T47D (cell line): ENCODE measurements around the gene ADORA1.

ENCODE experiments used
- DNase-seq, 2 experiments: peaks; one replicate each; pipeline versions ENCODE4 v3.0.0 to v3.0.0-alpha.2; 2011 to 2012; ENCODE audit warnings: low read depth in 1 of 2, low spot score in 1 of 2
- JUND ChIP-seq: IDR thresholded peaks from 2 replicates; pipeline ENCODE4 v1.6.1; 2012; ENCODE audit warnings: low read depth
- in situ Hi-C: cut with HindIII; loops from 2 replicates; pipeline ENCODE4 v1.10.0; 2016; ENCODE audit warnings: low sequenced_read_pairs, low pct_unique_long_range_greater_than_20kb

ADORA1 gene

DNA sequence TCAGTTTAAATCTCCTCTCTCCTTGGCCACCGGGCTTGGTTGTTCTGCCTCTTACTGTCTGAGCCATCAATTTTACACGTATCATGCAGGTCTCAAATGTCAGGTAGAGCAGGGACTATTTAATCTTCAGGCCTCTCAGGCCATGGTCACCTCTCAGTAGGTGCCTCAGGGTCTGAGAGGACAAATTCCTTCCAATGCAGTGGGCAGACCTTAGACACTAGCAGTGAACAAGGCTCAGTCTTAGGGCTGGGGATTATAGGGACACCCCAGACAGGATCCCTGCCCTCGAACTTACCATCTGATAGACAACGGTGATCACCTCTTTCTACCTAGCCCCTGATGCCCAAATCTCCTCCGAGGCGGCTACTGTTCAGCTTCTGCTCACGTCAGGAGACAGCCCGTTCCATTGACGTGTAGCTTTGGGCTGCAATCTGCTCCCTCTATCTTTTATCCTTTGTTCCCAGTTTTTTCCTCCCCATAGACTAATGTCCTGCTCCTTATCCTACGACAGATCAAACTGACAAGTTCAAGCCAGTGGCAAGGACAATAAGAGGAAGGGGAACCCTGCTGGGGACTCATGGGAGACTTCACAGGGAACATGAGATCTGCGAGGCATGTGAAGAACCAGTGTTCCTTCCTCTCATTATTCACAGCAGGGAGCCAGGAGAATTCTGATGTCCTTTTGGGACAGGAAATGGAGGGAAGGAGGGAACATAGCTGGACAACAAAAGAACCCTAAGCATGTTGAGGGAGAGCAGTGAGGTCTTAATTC is 40.3 kb upstream of the ADORA1 start:
- in situ Hi-C loops = no loop called here
- no peak for DNase-seq
- TF ChIP-seq JUND = no peak

DNA sequence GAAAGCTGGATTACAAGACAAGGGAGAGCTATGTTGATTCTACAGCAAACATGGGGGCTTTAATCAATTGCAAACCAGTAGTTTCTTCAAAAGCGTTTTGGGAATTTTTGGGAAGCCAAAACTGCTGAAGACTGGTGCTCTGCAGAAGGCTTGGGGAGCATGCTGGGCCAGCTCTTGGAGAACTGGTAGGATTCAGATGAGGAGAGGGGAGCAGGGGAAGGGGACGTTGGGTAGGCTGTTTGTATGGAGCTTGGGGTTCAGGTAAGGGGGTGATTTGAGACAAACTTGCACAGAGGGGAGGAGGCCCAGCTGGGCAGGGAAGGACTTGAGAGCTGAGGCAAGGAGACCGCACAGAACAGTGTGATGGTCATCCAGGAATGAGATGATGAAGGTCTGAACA is 39.1 kb upstream of the ADORA1 start:
- no peak for TF ChIP-seq JUND
- in situ Hi-C loops = no loop called here
- no peak for DNase-seq

DNA sequence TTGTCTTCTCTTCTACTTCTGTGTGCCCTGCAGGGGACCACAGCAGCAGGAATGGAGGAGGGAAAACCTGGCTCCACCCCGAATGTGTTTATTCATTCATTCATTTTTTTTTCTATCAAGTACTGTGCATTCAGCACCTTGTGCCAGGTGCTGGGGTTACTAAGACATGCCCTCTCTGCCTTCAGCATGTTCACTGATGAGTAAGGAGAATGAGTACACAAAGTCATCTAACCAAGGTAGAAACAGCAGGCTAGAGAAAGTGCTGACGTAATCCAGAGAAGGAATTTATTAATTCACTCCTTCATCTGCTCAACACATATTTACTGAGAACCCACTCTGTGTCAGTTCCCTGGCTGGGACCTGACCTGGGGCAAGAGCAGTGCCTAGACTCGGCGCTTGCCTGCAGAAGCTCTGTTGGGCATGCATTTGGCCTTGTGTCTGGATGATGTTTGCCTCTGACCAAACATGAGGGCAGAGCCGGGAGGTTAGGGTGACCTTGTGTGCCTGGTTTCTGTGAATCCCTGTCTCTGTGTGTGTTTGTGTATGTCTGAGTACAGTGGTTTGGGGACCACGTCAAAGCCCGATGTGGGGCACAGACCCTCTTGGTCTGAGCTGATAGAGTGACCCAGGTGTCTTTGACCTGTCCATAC is 38.4 kb upstream of the ADORA1 start:
- no peak for TF ChIP-seq JUND
- in situ Hi-C loops = no loop called here
- peak in 1 of 2 experiments; percentile 87 for DNase-seq

DNA sequence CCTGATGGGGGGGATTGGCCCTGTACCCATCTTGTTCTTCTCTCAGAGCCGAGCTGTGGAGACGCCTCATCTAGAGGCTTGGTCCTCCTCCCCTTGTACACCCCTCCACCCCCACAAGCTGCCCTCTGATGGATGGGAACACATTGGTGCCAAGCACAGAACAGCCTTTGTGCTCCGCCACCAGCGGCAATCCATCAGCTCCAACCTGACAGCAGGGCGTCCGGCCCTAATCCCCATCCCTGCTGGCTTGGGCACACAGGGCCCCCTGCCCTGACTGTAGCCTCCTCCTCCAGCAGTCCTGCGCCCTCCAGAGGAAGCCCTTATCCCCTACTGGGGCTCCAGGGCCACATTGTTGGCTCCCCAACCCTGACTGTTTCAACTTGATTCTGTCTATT is 37.9 kb upstream of the ADORA1 start:
- peak in 1 of 2 experiments; percentile 57 for DNase-seq
- in situ Hi-C loops = no loop called here
- no peak for TF ChIP-seq JUND

DNA sequence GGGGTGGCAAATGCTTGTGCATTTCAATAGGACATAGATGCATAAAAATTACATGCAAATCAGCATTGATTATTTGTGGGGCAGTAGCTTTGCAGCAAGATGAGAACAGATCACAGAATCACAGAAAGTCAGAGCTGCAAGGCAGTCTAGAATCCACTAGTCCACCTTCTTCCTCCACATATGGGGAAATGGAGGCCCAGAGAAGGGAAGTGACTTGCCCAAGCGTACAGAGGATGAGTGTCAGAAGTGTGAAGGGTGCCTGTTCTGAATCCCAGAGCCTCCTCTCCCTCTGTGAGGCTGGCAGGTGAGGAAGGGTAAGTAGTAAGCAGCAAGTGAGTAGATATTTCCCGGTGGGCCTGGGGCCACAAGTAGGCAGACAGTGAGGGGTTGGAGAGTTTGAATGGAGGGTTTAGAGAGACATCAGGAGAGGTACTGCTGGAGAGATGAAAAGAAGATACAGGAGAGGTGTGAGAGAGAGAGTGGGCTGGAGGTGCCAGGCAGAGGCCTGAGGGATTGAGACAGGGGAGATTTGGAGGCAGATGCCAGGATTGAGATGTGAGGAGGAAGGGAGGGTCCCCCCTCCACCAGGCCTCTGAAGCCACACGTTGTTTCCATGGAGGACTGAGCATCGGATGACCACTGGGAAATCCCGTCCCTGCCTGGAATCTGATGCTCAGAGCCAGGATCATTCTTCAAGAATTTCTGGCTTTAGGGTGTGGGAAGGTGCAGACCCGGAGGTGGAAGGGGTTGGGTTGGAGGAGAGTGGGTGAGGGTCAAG is 36.9 kb upstream of the ADORA1 start:
- no peak for TF ChIP-seq JUND
- no peak for DNase-seq

DNA sequence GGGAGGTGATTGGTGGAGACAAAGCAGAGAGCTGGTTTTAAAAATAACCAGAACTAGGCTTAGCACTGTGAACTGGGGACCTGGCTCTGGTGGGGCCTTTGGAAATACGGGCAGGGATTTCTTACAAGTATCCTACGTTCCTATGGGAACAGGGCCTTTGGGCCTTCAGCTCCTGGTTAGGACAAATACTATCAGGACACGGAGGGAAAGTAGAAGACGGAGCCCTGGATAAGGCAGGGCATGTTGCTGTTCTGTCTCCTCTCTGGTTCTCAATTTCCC is 36.4 kb upstream of the ADORA1 start:
- in situ Hi-C loops = no loop called here
- no peak for DNase-seq
- no peak for TF ChIP-seq JUND

More for the DNA sequence above, 36.9 kb upstream of the ADORA1 start:
- in situ Hi-C loops = no loop called here

DNA sequence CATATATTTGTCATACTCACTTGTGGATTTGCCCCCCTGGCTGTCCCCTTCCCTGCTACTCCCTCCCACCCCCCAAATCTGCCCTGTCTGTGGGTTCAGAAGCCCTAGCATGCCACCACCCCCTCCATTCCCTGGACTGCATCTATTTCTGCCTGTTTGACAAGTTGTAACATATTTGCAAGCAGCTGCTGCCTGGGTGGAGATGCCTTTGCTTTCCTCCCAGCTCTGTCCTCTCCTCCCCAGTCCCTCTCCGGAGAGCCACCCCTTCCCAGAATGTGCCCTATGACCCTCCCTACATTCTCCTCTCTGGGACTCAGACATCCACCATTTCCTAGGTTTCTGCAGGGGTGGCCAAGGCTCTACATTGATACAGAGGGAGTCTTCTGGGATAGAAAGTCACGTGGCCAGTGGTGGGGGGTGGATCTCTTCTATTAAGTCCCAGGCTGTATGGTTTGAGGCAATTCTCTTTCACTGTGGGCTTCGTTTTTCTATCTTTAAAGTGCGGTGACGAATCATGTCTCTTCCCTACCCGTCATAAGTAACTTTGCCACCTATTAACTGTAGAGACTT is 35.7 kb upstream of the ADORA1 start:
- TF ChIP-seq JUND = no peak
- in situ Hi-C loops = no loop called here
- no peak for DNase-seq

DNA sequence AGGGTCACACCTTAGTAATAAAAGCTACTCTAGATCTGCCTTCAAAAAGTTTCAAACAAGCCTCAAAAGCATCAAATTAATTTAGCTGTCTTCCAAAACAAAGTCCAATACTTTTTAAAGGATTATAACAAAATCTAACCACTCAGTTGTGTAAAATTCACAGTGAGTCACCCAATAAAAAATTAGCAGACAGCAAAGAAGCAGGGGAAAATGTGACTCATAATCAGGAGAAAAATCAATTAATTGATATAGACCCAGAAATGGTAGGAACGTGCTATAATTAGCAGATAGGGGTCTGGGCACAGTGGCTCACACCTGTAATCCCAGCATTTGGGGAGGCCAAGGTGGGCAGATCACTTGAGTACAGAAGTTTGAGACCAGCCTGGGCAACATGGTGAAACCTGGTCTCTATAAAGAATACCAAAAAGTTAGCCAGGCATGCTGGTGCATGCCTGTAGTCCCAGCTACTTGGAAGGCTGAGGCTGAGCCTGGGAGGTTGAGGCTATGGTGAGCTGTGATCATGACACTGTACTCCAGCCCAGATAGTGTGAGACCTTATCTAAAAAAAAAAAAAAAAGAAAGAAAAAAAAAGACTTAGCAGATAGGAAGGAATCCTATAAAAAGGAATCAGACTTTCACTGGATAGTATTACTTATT is 33.6 kb upstream of the ADORA1 start:
- no peak for TF ChIP-seq JUND
- DNase-seq = no peak
- in situ Hi-C loops = no loop called here

DNA sequence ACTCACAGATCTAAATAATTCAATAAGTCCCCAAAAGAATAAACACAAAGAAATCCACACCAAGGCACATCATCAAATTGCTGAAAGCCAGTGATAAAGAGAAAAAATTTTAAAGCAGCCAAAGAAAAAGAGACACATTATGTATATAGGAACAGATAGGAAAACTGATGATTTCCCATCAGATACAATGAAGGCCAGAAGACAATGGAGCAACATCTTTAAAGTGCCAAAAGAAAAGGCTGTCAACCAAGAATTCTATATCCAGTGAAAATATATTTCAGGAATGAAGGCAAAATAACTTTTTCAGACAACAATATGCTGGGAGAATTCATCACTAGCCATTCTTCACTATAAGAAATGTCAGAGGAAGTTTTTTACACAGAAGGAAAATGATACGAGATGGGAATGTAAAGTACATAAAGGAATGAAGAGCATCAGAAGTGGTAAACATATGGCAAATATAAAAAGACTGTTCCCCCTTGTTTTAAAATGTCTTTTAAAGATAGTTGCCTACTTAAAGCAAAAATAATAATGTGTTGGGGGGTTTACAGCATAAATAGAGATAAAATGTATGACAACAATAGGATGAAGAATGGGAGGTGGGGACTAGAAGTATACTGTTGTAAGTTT is 32.4 kb upstream of the ADORA1 start:
- TF ChIP-seq JUND = no peak
- in situ Hi-C loops = no loop called here
- DNase-seq = no peak

DNA sequence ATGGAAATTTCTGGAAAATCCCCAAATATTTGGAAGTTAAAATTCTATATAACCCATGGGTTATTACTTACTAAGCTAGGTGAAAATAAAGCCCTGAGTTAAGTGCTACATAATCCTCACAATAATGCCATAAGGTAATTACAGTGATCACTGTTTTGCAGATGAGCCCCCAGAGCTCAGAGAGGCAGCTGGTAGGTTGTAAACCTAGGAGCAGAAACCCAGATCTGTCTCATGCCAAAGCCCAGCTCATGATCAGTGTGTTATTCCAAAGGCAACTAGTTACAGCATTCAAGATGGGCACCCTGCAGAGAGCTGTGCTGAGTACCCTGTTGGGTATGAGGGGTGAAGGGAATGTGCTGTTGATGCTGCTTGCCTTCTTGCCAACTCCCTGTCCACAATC is 31.0 kb upstream of the ADORA1 start:
- no peak for TF ChIP-seq JUND
- DNase-seq = no peak
- in situ Hi-C loops = no loop called here

DNA sequence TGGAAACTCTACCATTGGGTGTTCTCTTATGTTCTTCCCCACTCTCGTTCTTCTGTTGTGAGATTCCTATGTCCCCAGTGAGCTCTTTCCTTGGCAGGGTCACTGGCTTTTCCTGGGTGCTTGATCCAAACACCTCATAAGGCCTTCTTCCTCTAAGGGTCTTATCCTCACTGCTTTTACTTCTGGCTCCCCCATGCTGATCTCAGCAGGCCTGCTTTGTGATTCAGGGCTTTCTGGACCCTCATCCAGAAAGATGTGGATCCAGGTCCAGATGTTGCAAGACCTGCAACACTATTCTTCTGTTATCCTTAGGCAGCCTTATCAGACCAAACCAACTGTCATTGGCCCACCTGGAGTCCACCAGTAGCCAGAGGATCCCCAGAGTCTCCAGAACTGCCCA is 30.5 kb upstream of the ADORA1 start:
- TF ChIP-seq JUND = no peak
- in situ Hi-C loops = no loop called here
- no peak for DNase-seq

DNA sequence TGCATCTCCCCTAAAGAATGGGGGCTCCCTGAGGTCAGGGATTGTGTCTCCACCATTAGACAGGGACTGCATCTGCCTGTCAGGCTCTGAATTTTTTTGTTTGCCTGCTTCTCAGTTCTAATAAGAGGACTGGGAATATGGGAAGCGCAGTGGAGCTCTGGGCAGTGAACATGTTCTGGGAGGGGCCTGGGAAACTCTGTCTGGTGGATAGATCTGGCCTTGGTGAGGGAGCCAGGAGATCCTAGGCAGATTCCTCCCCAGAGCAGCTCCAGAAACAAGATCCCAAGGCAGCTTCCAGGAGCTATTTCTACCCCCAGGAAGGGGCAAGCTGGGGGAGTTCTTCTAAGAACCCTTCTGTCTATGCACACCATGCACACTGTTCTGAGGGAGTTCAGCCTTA is 29.1 kb upstream of the ADORA1 start:
- in situ Hi-C loops = no loop called here
- no peak for DNase-seq
- no peak for TF ChIP-seq JUND
